ENCODE measurements around the gene ADRA2B.
"Not testable (repeated sequence)": the region's sequence is repeated elsewhere in the genome, so short reads cannot be mapped to it uniquely, and the experiment has no call there.

GRCh38 chr2:96063116-96063899 is 53.1 kb downstream of the ADRA2B start:
- peak; percentile 11; the same call in 1 of the 2 replicates for TF ChIP-seq CTCF (IDR thresholded peaks at IDR 0.05; ENCODE audit: low read length)
- TF ChIP-seq EZH2 (IDR thresholded peaks at IDR 0.05; ENCODE audit: borderline replicate concordance, low read length) = not testable (repeated sequence)

Data from OCI-LY1 (cell line).